SK-N-SH (cell line): ENCODE data around the gene SPTLC2. TPM values are rescaled to one million over a fixed set of nuclear protein-coding genes. Genes with fewer than 3 reads are reported as not detected.

Experiments used
- CTCF ChIA-PET: fragments of 300-600, 350-600 bp; formaldehyde crosslinking; extraction: SDS; loops from one replicate; lab custom pipeline; 2021; lab: Yijun Ruan, JAX
- POLR2A ChIA-PET: fragments of 350-600 bp; sonication (Branson Sonifier 250); formaldehyde crosslinking; extraction: SDS; loops from one replicate; lab custom pipeline; 2020; ENCODE audit warnings: antibody characterized with exemption, inconsistent platforms; lab: Yijun Ruan, JAX
- DNase-seq: peaks from one replicate; pipeline ENCODE4 v3.0.0; 2012
- H2AFZ ChIP-seq: fragments of 200-600 bp; sonication (generic); 2 replicates; pipeline ENCODE4 v1.8.1; 2016; ENCODE audit warnings: antibody characterized with exemption, mild to moderate bottlenecking, low read depth
- H3F3A ChIP-seq: fragments of 200-600 bp; sonication (generic); replicated peaks from 2 replicates; pipeline ENCODE3; 2016; ENCODE audit warnings: antibody characterized with exemption, mild to moderate bottlenecking; ENCODE audit not compliant: insufficient read depth
- H3K27ac ChIP-seq, 2 experiments: fragments of 200-500 bp in 1 of 2; fragments of 200-600 bp in 1 of 2; sonication (Bioruptor generic) in 1 of 2; sonication (generic), shearing (Covaris generic) in 1 of 2; 2 replicates each; pipeline versions ENCODE4 v1.5.1 to v1.6.1; 2014 to 2016; ENCODE audit warnings: low read depth in 2 of 2, inconsistent platforms in 1 of 2, low read length in 1 of 2, mild to moderate bottlenecking in 1 of 2, mixed read lengths in 1 of 2
- H3K27me3 ChIP-seq: fragments of 200-600 bp; sonication (generic), shearing (Covaris generic); 2 replicates; pipeline ENCODE4 v1.6.1; 2016; ENCODE audit warnings: mixed run types; ENCODE audit not compliant: insufficient read depth
- H3K36me3 ChIP-seq, 2 experiments: fragments of 200-500 bp in 1 of 2; fragments of 200-600 bp in 1 of 2; sonication (Bioruptor generic) in 1 of 2; sonication (generic) in 1 of 2; replicated peaks in 1 of 2; 2 replicates each; pipeline versions ENCODE3 to v1.5.1; 2014 to 2016; ENCODE audit warnings: low read length in 1 of 2, mild to moderate bottlenecking in 1 of 2; ENCODE audit not compliant: insufficient read depth in 2 of 2, control insufficient read depth in 1 of 2
- H3K4me1 ChIP-seq, 2 experiments: fragments of 200-500 bp in 1 of 2; fragments of 200-600 bp in 1 of 2; sonication (Bioruptor generic) in 1 of 2; sonication (generic), shearing (Covaris generic) in 1 of 2; 2 replicates each; pipeline versions ENCODE4 v1.5.1 to v1.6.1; 2014 to 2016; ENCODE audit warnings: low read depth in 1 of 2, low read length in 1 of 2, mixed run types in 1 of 2; ENCODE audit not compliant: insufficient read depth in 2 of 2, control insufficient read depth in 1 of 2
- H3K4me2 ChIP-seq: fragments of 200-600 bp; sonication (generic), shearing (Covaris generic); 2 replicates; pipeline ENCODE4 v1.6.1; 2017; ENCODE audit warnings: mixed run types
- H3K4me3 ChIP-seq, 2 experiments: fragments of 200-500 bp in 1 of 2; fragments of 200-600 bp in 1 of 2; sonication (Bioruptor generic) in 1 of 2; sonication (generic), shearing (Covaris generic) in 1 of 2; 2 replicates each; pipeline versions ENCODE4 v1.5.1 to v1.8.1; 2014 to 2016; ENCODE audit warnings: low read depth in 2 of 2, inconsistent platforms in 1 of 2, low read length in 1 of 2, mild to moderate bottlenecking in 1 of 2, mixed read lengths in 1 of 2, moderate library complexity in 1 of 2
- H3K79me2 ChIP-seq: fragments of 200-600 bp; sonication (generic); 2 replicates; pipeline ENCODE4 v1.8.1; 2017; ENCODE audit warnings: mild to moderate bottlenecking; ENCODE audit not compliant: insufficient read depth
- H3K9ac ChIP-seq: fragments of 200-600 bp; sonication (generic); 2 replicates; pipeline ENCODE4 v1.6.1; 2017; ENCODE audit warnings: mixed run types
- H3K9me2 ChIP-seq: fragments of 200-600 bp; sonication (generic); 2 replicates; pipeline ENCODE4 v1.6.1; 2017; ENCODE audit warnings: mixed run types
- H3K9me3 ChIP-seq: fragments of 200-600 bp; sonication (generic); 2 replicates; pipeline ENCODE4 v1.6.1; 2017; ENCODE audit warnings: mixed run types, mild to moderate bottlenecking, moderate library complexity
- H4K20me1 ChIP-seq: fragments of 200-600 bp; sonication (generic); 2 replicates; pipeline ENCODE4 v1.6.1; 2017; ENCODE audit warnings: mild to moderate bottlenecking, mixed run types; ENCODE audit not compliant: insufficient read depth
- FOSL2 ChIP-seq: IDR thresholded peaks from 2 replicates; pipeline ENCODE4 v1.4.0; 2012; ENCODE audit warnings: low read depth, mild to moderate bottlenecking, moderate library complexity, borderline replicate concordance
- FOXJ3 ChIP-seq: sonication (generic); formaldehyde crosslinking; IDR thresholded peaks from 2 replicates; pipeline ENCODE4 v1.5.1; 2020; ENCODE audit warnings: mild to moderate bottlenecking, missing genetic modification reagents
- NFIC ChIP-seq: IDR thresholded peaks from 2 replicates; pipeline ENCODE4 v1.4.0; 2012; ENCODE audit warnings: borderline replicate concordance
- NRF1 ChIP-seq: IDR thresholded peaks from 2 replicates; pipeline ENCODE4 v1.6.1; 2012; ENCODE audit warnings: low read depth, mild to moderate bottlenecking, low read length
- RAD21 ChIP-seq: IDR thresholded peaks from 2 replicates; pipeline ENCODE4 v1.6.1; 2012; ENCODE audit warnings: mild to moderate bottlenecking, low read length
- REST ChIP-seq: IDR thresholded peaks from 2 replicates; pipeline ENCODE4 v1.6.1; 2012; ENCODE audit warnings: mild to moderate bottlenecking, low read depth, low read length, moderate library complexity
- RXRA ChIP-seq: IDR thresholded peaks from 2 replicates; pipeline ENCODE4 v1.4.0; 2012; ENCODE audit warnings: low read depth, mild to moderate bottlenecking, borderline replicate concordance
- SIN3A ChIP-seq: IDR thresholded peaks from 2 replicates; pipeline ENCODE4 v1.6.1; 2012; ENCODE audit warnings: low read depth, mild to moderate bottlenecking, low read length, moderate library complexity, borderline replicate concordance
- TCF12 ChIP-seq: IDR thresholded peaks from 2 replicates; pipeline ENCODE4 v1.4.0; 2012
- USF2 ChIP-seq: fragments of 150-350 bp; IDR thresholded peaks from 2 replicates; pipeline ENCODE4 v1.6.1; 2017; ENCODE audit warnings: antibody characterized with exemption, low read length, low read depth, borderline replicate concordance
- WGBS: methylation state at CpG from one replicate; pipeline ENCODE4 v1.1.6; 2017; ENCODE audit warnings: low lambda C conversion rate; 5-methylcytosine and 5-hydroxymethylcytosine counted together
- polyA plus RNA-seq, 3 experiments: library from polyadenylated mRNA; depleted of rRNA; stranded (reverse); fragments of >200 nt; gene quantifications; 2 replicates each; pipeline ENCODE4 v1.2.3, GENCODE V29; 2012
- TF ChIP-seq, protein P1 (sequence below): IDR thresholded peaks from 2 replicates; pipeline ENCODE4 v1.4.0; 2012; ENCODE audit warnings: low read depth

SPTLC2 gene
- polyA plus RNA-seq, 1 of the 3 experiments (the other 2 are of a cell fraction): 10.2 TPM

DNA sequence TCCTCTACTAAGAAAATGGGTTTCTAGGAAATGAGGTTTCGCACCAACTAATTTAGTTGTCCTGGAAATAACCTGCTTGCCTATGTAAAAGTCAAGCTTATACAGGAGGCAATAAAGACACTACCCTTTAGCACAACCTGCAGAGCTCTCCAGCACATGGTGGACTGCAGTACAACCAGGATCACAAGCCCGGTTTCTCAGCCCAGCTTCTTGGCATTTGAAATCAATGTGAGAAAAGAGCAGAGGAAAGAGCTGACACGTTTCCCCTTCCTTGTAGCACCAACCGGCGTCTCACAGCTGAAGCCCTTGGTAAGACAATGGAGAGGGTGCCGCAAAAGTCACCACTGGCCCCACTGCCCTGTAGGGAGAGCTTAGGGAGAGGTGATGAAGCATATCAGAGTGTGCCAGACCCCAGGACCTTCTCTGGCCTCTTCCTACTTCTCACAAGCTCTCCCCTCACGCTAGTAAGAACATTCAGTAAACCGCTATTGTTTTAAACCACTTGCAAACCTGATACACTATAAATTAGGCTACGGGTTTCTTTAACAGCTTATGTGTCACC lies 8.6 kb downstream of the SPTLC2 start (continued):
- no peak for TF ChIP-seq REST
- no peak for TF ChIP-seq RXRA
- TF ChIP-seq NRF1: no peak
- no peak for TF ChIP-seq FOXJ3 (CRISPR knock-in tag)
- no peak for TF ChIP-seq USF2
- TF ChIP-seq SIN3A: no peak
- no peak for TF ChIP-seq RAD21
- no peak for TF ChIP-seq TCF12
- TF ChIP-seq, protein P1, sequence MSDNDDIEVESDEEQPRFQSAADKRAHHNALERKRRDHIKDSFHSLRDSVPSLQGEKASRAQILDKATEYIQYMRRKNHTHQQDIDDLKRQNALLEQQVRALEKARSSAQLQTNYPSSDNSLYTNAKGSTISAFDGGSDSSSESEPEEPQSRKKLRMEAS: no peak
- TF ChIP-seq NFIC: no peak
- TF ChIP-seq, all 33 proteins: peak for 0

DNA sequence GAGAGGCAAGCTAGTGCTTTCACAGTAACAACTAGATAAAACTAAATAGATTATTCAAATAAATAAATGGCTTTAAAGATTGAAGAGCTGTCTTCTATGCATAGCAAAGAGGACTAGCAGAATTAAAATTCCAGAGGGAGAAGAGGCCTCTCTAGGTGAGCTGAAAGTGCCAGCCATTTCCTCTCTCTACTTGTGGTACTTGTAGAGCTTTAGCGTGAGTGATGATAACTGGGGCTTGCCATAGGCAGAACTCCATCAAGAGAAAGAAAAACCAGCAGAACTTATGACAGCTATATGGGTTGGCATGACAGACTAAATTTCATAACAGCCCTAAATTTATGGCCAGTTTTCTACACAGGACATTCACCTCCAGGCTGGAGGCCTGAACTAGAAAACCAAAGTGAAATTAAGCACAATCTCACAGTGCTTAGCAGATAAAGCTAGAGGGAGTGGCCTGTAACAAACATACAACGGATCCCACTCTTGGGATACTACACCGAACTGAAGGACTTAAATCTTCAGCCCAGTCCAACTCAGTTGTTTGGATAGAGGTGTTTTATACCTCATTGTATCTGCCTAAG lies 11.0 kb downstream of the SPTLC2 start:
- no peak for DNase-seq
- peaks cover 38% of the 10 kb centered on the region for H4K20me1 ChIP-seq
- WGBS: 80% methylated on average over 3 of the region's 3 CpGs
- no peak overlapping the region for H3K4me3 ChIP-seq
- no peak for TF ChIP-seq FOSL2
- peaks cover 11 to 12% of the 10 kb centered on the region in 2 experiments; a peak in 3 of 4 replicates for H3K4me1 ChIP-seq
- H3K27me3 ChIP-seq: no peaks in the 10 kb centered on the region
- H3F3A ChIP-seq: peaks cover 10% of the 10 kb centered on the region
- no peak overlapping the region for H3K9ac ChIP-seq
- no peak overlapping the region for H2AFZ ChIP-seq
- ChIA-PET POLR2A (no interaction called here), CTCF (interaction anchor here (0.8 to 1.8 kb wide), 4 partner anchors 35 to 146 kb away, joined by 3 to 4 read pairs (median 4); no protein-coding TSS in a partner anchor)
- no peaks in the 10 kb centered on the region for H3K36me3 ChIP-seq
- H3K4me2 ChIP-seq: no peak overlapping the region
- no peaks in the 10 kb centered on the region for H3K9me2 ChIP-seq
- no peaks in the 10 kb centered on the region for H3K9me3 ChIP-seq
- H3K27ac ChIP-seq: no peak overlapping the region; a peak in 1 of 4 replicates
- H3K79me2 ChIP-seq: peaks cover 100% of the 10 kb centered on the region
